GM21786 (cell line): ENCODE measurements around the gene FARP1.
A peak's percentile ranks its signal among the peaks of the same experiment; 100 is the strongest.

Experiments
- ATAC-seq: cut with Tn5 transposase; IDR thresholded peaks from one replicate; pipeline ENCODE4 v1.9.1; 2021; ENCODE audit not compliant: unreplicated experiment

The FARP1 gene

DNA sequence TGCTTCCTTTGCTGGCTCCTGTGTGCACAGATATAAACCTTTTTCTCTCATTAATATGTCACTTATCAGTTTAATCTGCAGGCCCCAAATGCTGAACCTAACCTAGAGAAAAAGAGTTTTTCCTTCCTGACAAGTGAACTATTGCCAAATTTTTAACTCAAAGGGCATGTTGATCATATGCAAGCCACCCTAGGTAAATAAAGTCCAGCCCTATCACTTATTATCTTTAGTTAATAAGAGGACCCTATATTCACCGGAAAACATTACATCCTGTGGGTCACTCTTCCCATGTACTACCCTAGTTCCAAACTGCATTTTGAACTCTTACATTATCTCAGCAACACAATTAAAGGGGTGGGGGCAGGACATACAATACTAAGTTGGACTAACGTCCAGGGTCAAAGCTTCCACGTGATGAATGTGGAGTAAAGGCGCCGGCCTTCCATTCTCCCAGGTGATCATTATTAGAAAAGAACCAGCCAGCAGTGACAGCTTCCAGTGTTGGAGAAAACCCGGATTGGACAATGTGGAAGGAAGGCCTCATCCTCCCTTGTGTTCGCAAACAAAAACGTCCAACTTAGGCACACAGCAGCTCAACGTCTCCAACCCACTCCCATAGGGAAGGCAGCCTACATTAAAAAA lies 347.4 kb downstream of the FARP1 start:
- no peak for ATAC-seq

DNA sequence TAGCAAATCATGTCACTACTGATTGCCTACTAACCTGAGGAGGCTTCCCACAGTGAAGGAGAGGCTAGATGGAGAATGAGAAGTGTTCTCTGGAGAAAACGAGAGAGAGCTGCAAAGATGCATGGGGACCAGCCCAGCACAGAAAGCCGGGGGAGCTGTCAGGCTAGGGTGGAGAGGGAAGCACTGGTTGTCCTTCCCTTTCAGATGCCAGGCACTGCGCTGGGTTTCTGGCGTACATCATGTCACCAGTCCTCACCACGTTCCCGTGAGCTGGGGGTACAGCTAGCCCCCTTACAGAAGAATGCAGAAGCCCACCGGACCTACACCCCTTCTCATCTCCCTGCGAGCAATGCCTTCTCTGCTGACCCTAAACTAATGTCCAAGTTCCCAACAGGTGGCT lies 348.0 kb downstream of the FARP1 start:
- ATAC-seq, result no peak

DNA sequence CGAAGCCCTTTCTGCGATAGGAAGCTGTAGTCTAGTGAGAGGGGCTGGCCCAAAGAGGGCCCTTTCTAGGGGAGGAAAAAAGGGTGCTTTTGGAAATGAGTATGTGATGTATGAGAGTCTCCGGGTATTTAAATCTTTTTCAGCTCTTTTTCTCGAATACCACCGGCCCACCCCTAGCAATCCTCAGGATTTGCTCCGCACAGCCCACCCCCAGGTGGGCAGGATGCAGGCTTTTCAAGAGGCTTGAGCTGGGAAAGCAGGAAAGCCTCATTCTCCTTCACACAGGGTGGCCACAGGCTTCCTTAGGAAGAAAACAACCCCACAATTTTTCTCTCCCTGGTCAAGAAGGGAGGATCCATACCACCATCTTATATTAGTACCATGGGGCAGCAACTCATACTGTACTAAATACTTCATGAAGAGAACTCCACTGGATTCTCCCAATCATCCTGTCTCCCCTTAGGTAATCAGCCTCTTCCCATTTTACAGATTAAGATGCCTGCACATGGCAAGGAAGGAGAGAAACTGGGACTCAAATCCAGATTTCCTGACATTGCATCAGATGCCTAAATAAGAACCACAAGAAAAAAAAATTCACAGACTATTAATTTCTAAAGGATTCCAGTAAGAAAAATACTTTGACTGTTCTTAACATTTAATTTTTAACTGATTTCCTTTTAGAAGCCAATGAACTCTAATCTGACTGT lies 349.6 kb downstream of the FARP1 start:
- ATAC-seq, result no peak

DNA sequence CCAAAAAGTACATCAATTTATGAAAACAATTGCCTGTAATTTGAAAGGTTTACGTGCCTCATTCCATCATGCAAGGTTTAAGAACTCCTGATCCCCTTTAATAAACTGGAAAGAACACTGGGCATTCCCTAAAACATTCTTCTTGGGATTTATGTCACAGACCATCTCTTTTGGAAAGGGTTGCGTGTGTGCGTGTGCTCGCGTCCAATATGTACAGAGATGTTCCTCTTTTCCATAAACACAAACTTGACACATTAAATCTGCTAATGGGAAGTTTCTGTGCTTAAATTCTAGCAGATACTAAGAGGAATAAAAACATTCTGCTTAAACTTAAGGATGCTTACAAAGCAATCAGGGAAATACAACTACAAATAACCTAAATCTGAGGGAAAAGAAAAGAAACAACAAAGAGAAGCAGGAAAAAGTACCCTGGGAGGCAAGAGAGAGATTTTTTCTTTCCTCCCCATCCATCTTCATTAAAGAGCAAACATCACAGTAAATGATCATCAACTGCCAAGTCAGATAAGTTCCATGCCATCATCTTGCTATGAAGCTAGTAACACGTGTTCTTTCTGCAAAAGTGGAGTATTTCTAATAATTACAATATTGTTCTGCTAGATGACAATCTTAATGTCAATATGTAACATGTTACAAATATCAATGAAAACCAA lies 350.3 kb downstream of the FARP1 start:
- ATAC-seq, result no peak

- ATAC-seq, result no peak
Measured at GRCh38 chr13:98494769-98495168, 351.9 kb downstream of the FARP1 start.

DNA sequence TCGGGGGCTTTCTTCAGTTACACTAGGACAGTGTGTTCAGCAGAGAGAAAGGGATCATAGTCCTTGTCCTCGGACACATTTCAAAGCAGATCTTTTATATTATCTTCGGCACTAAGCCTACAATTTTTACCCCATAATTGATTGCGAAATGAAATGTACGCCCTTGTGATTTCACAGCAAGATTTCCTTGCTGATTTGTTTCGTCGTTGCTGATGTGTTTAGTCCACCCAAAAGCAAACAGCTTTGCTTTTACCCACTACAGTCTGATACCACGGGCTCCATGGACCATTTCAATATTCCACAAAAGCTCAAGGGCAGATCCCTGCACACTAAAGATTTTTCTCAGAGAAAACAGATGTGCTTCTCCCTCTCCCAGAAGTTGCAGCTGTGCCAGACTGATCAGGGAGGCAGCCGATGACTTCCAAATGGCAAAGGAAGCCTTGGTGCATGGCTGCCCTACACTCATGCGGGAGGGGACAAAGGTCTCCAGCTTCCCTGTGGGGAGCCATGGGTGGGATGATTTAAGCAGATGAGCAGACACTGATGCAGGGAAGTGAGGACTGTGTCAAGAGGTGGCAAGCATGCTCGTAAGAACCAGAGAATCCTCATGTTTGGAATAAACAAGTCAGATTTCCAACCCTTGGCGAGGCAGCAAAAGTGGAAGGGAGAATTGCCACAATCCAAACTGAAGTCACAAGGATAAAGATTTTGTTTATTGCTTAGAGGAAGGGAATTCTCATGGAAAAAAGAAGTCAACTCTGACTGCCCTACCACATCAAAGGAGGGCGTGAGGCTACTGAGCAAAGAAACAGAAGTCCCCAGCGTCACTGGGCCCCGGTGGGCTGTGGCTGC lies 353.0 kb downstream of the FARP1 start:
- ATAC-seq, result no peak

DNA sequence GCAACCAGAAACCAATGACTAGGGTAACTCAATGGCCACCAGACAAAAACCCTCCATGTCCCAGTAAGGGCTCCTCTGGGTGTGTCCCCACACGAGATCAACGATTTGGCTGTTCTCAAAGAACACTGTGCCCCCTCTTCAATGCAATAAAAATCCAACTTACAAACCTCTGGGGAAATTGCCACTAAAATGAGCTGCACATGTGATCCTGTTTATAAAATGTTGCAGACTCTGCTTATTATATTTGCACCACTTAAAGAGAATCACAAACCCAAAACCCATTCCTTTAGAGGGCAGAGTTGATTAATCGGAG lies 353.5 kb downstream of the FARP1 start:
- ATAC-seq, result no peak

- no peak for ATAC-seq
Measured at GRCh38 chr13:98496966-98497365, 354.1 kb downstream of the FARP1 start.

DNA sequence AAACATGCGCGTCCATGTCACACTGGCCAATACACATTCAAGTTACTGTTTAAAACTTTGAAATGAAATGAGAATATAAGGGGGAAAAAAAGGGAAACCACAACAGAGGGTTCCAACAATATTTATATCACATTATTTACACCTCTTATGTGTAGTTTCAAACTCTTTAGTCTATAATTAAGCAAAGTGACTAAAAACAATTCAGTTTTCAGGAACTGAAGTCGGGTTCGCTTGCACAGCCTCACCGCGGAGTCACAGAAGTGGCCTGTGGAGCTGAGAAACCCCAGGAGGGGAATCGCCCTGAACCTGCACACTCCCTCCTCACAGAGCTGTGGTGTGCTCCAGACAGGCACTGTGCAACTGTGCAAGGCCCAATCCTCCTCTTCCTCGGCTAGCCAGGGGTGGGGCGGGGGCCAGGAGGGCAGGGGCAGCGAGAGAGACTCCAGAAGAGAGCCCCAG lies 358.1 kb downstream of the FARP1 start:
- peak; percentile 81 for ATAC-seq

DNA sequence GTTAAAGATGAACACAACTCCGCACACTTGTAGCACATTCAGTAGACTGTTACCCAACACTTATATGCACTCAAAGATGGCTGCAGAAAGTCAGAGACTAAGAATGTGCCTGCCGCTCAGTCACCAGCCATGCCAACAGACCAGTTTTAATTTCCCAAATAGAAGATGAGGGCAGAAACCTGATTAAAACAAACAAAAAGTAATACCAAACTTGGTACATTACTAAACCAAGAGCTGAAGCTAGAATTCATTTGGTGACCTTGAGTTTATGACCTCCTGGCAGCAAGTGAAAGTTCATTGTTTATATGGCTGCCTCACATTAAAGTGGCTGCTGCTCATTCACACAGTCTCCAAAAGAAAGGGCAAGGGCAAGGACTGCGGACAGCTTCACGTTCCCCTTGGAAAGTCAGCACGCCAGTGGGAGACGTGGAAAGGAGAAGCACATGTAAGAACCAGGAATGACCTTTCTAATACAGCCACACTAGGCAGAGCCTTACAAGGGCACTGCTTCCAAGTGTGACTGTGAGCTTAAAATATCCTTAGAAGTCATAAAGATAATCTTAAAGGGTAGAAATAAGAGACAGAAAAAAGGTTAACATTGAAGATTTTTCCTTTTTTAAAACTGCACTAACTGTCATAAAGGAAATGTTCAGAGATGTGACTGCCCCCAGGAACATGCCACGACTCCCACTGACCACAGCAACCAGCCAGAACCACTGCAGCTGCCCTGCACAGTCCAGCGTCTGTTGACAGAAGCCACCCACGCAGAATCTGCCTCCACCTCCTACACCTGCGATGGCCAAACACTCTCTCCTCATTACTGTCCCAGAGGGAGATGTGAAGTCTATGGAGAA lies 360.5 kb downstream of the FARP1 start:
- ATAC-seq, result no peak

DNA sequence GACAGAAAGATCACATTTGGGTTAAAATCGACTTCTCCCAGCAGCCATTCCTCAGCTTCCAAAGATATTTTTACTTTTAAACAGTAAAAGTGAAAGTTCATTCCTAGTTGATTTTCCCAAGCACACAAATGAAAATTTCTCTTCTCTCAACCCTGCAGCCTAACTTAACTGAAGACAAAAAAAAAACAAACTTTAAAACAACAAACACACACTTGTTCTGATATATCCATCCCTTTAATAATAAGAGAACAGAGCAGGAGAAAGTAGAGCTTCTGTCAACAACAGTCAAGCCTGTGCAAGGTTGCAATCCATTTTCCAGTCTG lies 361.1 kb downstream of the FARP1 start:
- no peak for ATAC-seq

GRCh38 chr13:98504371-98504963 lies 361.6 kb downstream of the FARP1 start:
- peak; percentile 57 for ATAC-seq
